GM18517 (cell line): Measurements from ENCODE around the gene CRAT.

ENCODE experiments used
- ATAC-seq: cut with Tn5 transposase; IDR thresholded peaks from one replicate; pipeline ENCODE4 v1.9.1; 2021; ENCODE audit warnings: mild to moderate bottlenecking, moderate library complexity; ENCODE audit not compliant: unreplicated experiment

The CRAT gene

GRCh38 chr9:129110740-129111527 lies at the start of gene CRAT, which contains the start of gene PTPA:
TSS of gene CRAT (minus strand) at chr9:129110793. CDS start at chr9:129110509, 284 bp downstream.
TSS of gene PTPA (plus strand) at chr9:129111415. CDS start at chr9:129111601, 186 bp downstream.
- peak; percentile 52 for ATAC-seq

GRCh38 chr9:129156163-129156562 lies 45.6 kb upstream of the CRAT start:
- ATAC-seq = no peak

- ATAC-seq = no peak
Observed at GRCh38 chr9:129154866-129155477, 44.4 kb upstream of the CRAT start.

- ATAC-seq = no peak
Observed at GRCh38 chr9:129151469-129151868, 40.9 kb upstream of the CRAT start.

GRCh38 chr9:129150672-129151211 lies 40.1 kb upstream of the CRAT start:
- ATAC-seq = no peak

GRCh38 chr9:129150122-129150521 lies 39.5 kb upstream of the CRAT start:
- no peak for ATAC-seq

- ATAC-seq = no peak
Observed at GRCh38 chr9:129149442-129149841, 38.8 kb upstream of the CRAT start.

GRCh38 chr9:129148463-129149204 lies 38.0 kb upstream of the CRAT start:
- ATAC-seq = no peak

GRCh38 chr9:129146441-129146941 lies 35.9 kb upstream of the CRAT start:
- ATAC-seq = no peak

GRCh38 chr9:129145841-129146292 lies 35.3 kb upstream of the CRAT start:
- no peak for ATAC-seq

GRCh38 chr9:129145316-129145715 lies 34.7 kb upstream of the CRAT start:
- no peak for ATAC-seq

GRCh38 chr9:129143031-129143927 lies 32.7 kb upstream of the CRAT start:
- no peak for ATAC-seq

GRCh38 chr9:129142138-129142935 lies 31.7 kb upstream of the CRAT start:
- ATAC-seq = no peak

GRCh38 chr9:129141066-129142041 lies 30.8 kb upstream of the CRAT start:
- no peak for ATAC-seq

- ATAC-seq = peak; percentile 17
Observed at GRCh38 chr9:129140397-129141065, 29.9 kb upstream of the CRAT start.

GRCh38 chr9:129139993-129140396 lies 29.4 kb upstream of the CRAT start:
- ATAC-seq = peak; percentile 51

- ATAC-seq = peak; percentile 50
Observed at GRCh38 chr9:129139233-129139992, 28.8 kb upstream of the CRAT start.
